Gastroesophageal sphincter (tissue), 3 donors: ENCODE results near the gene NFIA.

Experiments
- CTCF ChIP-seq, 4 experiments: fragments of 200-600 bp in 2 of 4; fragments of 450-650 bp in 2 of 4; sonication (generic) in 1 of 4; IDR thresholded peaks; one replicate each; pipeline ENCODE4 v1.5.1; 2017 to 2019; ENCODE audit warnings: antibody characterized with exemption in 4 of 4, mild to moderate bottlenecking in 2 of 4, moderate library complexity in 2 of 4
- EP300 ChIP-seq: sonication (generic); formaldehyde crosslinking; IDR thresholded peaks from one replicate; pipeline ENCODE4 v1.6.1; 2017; ENCODE audit warnings: antibody characterized with exemption, mild to moderate bottlenecking
- POLR2AphosphoS5 ChIP-seq: sonication (generic); formaldehyde crosslinking; IDR thresholded peaks from one replicate; pipeline ENCODE4 v1.6.1; 2017; ENCODE audit warnings: antibody characterized with exemption

GRCh38 chr1:61215676-61216289 is 133.4 kb downstream of the NFIA start:
- no peak for TF ChIP-seq CTCF (IDR thresholded peaks at IDR 0.05)
- TF ChIP-seq POLR2AphosphoS5 = no peak
- TF ChIP-seq EP300 = no peak
